ENCODE results near the gene ATRIP.

ATRIP gene

GRCh38 chr3:48429960-48430707 is 16.4 kb upstream of the ATRIP start, which contains the start of gene PLXNB1:
Gene PLXNB1, minus strand, starts transcription at chr3:48430086. Its CDS starts 5,475 bp downstream, at chr3:48424611.
- H3K4me3 ChIP-seq (ENCODE audit: low read length) = peak within 1 kb of the TSS; percentile 68
- DNase-seq (ENCODE audit: low read depth) = peak; percentile 57
- TF ChIP-seq CTCF (conservative IDR thresholded peaks at IDR 0.05; ENCODE audit: low read length) = no peak

GRCh38 chr3:48430708-48431101 is 15.8 kb upstream of the ATRIP start:
- no peak for DNase-seq (ENCODE audit: low read depth)
- no peak overlapping the region for H3K4me3 ChIP-seq (ENCODE audit: low read length)

DNA sequence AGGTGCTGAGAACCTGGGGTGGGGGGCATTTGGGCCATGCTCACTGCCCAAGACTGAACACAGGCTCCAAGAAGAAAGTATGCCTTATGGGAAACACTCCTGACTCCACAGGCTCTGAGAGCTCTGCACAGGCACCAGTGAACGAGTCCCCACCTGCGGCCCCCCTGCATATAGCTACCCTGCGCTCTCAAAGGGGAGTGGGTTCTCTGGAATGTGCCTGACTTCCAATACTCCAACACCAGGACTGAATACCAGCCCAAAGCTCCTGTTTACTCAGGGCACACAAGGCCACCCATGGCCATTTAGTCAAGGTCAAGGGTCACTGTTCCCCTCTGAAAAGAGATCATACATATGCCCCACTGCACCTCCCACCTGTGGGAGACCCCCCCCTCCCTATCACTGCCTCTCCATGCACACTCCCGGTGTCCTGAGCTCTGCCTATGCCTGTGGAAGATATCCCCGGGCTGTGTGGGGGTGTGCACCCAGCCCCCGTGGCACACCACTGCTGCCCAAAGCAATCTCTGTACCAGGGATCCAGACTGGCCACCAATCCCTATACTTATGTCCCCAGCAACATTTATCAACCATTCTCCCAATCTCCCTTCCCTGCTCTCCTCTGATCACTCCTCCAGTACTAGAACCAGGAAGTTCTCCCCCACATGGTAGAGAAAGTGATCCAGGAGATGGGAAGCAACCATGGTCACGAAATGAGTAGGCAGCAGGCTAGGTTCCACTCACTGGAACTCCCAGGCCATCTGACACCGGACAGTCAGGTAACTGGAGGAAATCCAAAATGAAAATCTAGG is 15.1 kb upstream of the ATRIP start:
- TF ChIP-seq CTCF (conservative IDR thresholded peaks at IDR 0.05; ENCODE audit: low read length) = no peak
- DNase-seq (ENCODE audit: low read depth) = no peak
- H3K4me3 ChIP-seq (ENCODE audit: low read length) = no peak overlapping the region

More at GRCh38 chr3:48430708-48431101, 15.8 kb upstream of the ATRIP start:
- TF ChIP-seq CTCF (conservative IDR thresholded peaks at IDR 0.05; ENCODE audit: low read length) = no peak

- peak; percentile 17 for DNase-seq (ENCODE audit: low read depth)
- peak; percentile 12; the same call in 1 of the 2 replicates for TF ChIP-seq CTCF (conservative IDR thresholded peaks at IDR 0.05; ENCODE audit: low read length)
Observed at GRCh38 chr3:48432411-48433371, 13.8 kb upstream of the ATRIP start.

GRCh38 chr3:48433472-48434118 is 12.9 kb upstream of the ATRIP start:
- peak overlapping the region; percentile 31 for H3K4me3 ChIP-seq (ENCODE audit: low read length)
- DNase-seq (ENCODE audit: low read depth) = peak; percentile 76
- no peak for TF ChIP-seq CTCF (conservative IDR thresholded peaks at IDR 0.05; ENCODE audit: low read length)

More at GRCh38 chr3:48432411-48433371, 13.8 kb upstream of the ATRIP start:
- H3K4me3 ChIP-seq (ENCODE audit: low read length) = no peak overlapping the region

- no peak overlapping the region for H3K4me3 ChIP-seq (ENCODE audit: low read length)
- no peak for TF ChIP-seq CTCF (conservative IDR thresholded peaks at IDR 0.05; ENCODE audit: low read length)
- DNase-seq (ENCODE audit: low read depth) = no peak
Observed at GRCh38 chr3:48434591-48435222, 11.8 kb upstream of the ATRIP start.

Data from AG10803 (cell line).